H1 (cell line): ENCODE measurements around the gene ST6GALNAC3. TPM values are rescaled to one million over a fixed set of nuclear protein-coding genes. Genes with fewer than 3 reads are reported as not detected.

Source experiments
- CTCF ChIA-PET: fragments of 300-600 bp; sonication (Branson Sonifier 250); formaldehyde crosslinking; loops from one replicate; lab custom pipeline; 2021; ENCODE audit not compliant: partially characterized antibody; lab: Charles Lee
- POLR2A ChIA-PET: fragments of 300-600 bp; sonication (Branson Sonifier 250); formaldehyde crosslinking; loops from one replicate; lab custom pipeline; 2021; ENCODE audit warnings: inconsistent platforms; ENCODE audit not compliant: partially characterized antibody; lab: Charles Lee
- DNase-seq, 2 experiments: peaks; one replicate each; pipeline versions ENCODE4 v3.0.0 to v3.0.0-alpha.2; 2010 to 2022; ENCODE audit warnings: low spot score in 2 of 2, low read depth in 1 of 2, mixed read lengths in 1 of 2
- FAIRE-seq: peaks from 2 replicates; lab custom pipeline; 2011; peaks lifted over from hg19 to GRCh38; lab: Jason Lieb, UNC
- H2AFZ ChIP-seq: 2 replicates; pipeline ENCODE4 v1.8.1; 2012; ENCODE audit warnings: low read length, inconsistent platforms
- H2AK5ac ChIP-seq: 2 replicates; pipeline ENCODE4 v1.6.1; 2013; ENCODE audit warnings: low read depth, low read length
- H2BK120ac ChIP-seq: replicated peaks from 2 replicates; pipeline ENCODE3; 2013; ENCODE audit warnings: low read depth, low read length, inconsistent platforms
- H2BK12ac ChIP-seq: 2 replicates; pipeline ENCODE4 v1.6.1; 2013; ENCODE audit warnings: low read depth, low read length
- H2BK15ac ChIP-seq: 2 replicates; pipeline ENCODE4 v1.6.1; 2013; ENCODE audit warnings: low read length
- H2BK20ac ChIP-seq: 2 replicates; pipeline ENCODE4 v1.6.1; 2013; ENCODE audit warnings: low read length
- H2BK5ac ChIP-seq: 2 replicates; pipeline ENCODE4 v1.6.1; 2013; ENCODE audit warnings: low read depth, low read length
- H3K14ac ChIP-seq: 2 replicates; pipeline ENCODE4 v1.6.1; 2013; ENCODE audit warnings: inconsistent platforms; ENCODE audit not compliant: insufficient read length
- H3K18ac ChIP-seq: 2 replicates; pipeline ENCODE4 v1.6.1; 2013; ENCODE audit warnings: low read length; ENCODE audit errors: extremely low read depth
- H3K23ac ChIP-seq: 2 replicates; pipeline ENCODE4 v1.6.1; 2013; ENCODE audit warnings: inconsistent platforms; ENCODE audit not compliant: insufficient read length
- H3K23me2 ChIP-seq: 2 replicates; pipeline ENCODE4 v1.6.1; 2013; ENCODE audit warnings: low read depth, low read length
- H3K27ac ChIP-seq: 2 replicates; pipeline ENCODE4 v1.6.1; 2011; ENCODE audit warnings: low read depth, low read length, inconsistent platforms
- H3K27me3 ChIP-seq, 4 experiments: replicated peaks in 1 of 4; 1 replicate in 1 of 4; 2 replicates in 3 of 4; pipeline versions ENCODE4 v1.6.1 to v1.8.1; 2011 to 2013; ENCODE audit warnings: low read length in 3 of 4, mild to moderate bottlenecking in 3 of 4, inconsistent platforms in 2 of 4, mixed read lengths in 2 of 4, moderate library complexity in 1 of 4; ENCODE audit not compliant: control insufficient read depth in 3 of 4, insufficient read depth in 3 of 4; ENCODE audit errors: extremely low read depth in 1 of 4
- H3K36me3 ChIP-seq, 4 experiments: 2 replicates each; pipeline versions ENCODE4 v1.6.1 to v1.8.1; 2011 to 2013; ENCODE audit warnings: mild to moderate bottlenecking in 4 of 4, low read length in 3 of 4, moderate library complexity in 2 of 4, control low read depth in 1 of 4, inconsistent platforms in 1 of 4; ENCODE audit not compliant: insufficient read depth in 4 of 4, control insufficient read depth in 2 of 4
- H3K4ac ChIP-seq: replicated peaks from 2 replicates; pipeline ENCODE3; 2013; ENCODE audit warnings: low read length, low read depth, mixed read lengths, inconsistent platforms; ENCODE audit not compliant: insufficient read length
- H3K4me1 ChIP-seq, 4 experiments: replicated peaks in 1 of 4; 1 replicate in 1 of 4; 2 replicates in 3 of 4; pipeline versions ENCODE4 v1.6.1 to v1.8.1; 2011 to 2013; ENCODE audit warnings: low read length in 3 of 4, inconsistent platforms in 2 of 4, mixed read lengths in 1 of 4; ENCODE audit not compliant: insufficient read depth in 4 of 4, control insufficient read depth in 3 of 4
- H3K4me2 ChIP-seq, 2 experiments: 2 replicates each; pipeline versions ENCODE4 v1.6.1 to v1.8.1; 2011 to 2013; ENCODE audit warnings: low read depth in 2 of 2, low read length in 2 of 2, control low read depth in 1 of 2, inconsistent platforms in 1 of 2, mild to moderate bottlenecking in 1 of 2; ENCODE audit not compliant: insufficient read depth in 1 of 2
- H3K4me3 ChIP-seq, 4 experiments: fragments of 200-600, 300-600 bp in 1 of 4; sonication (generic), shearing (Covaris generic), sonication (Bioruptor Twin) in 1 of 4; 2 replicates each; pipeline versions ENCODE4 v1.5.1 to v1.8.1; 2011 to 2016; ENCODE audit warnings: low read length in 4 of 4, low read depth in 3 of 4, control low read depth in 2 of 4, inconsistent platforms in 2 of 4, mild to moderate bottlenecking in 2 of 4, mixed read lengths in 1 of 4, moderate library complexity in 1 of 4; ENCODE audit not compliant: insufficient read depth in 2 of 4; ENCODE audit errors: extremely low read depth in 1 of 4
- H3K56ac ChIP-seq: replicated peaks from 2 replicates; pipeline ENCODE3; 2013; ENCODE audit warnings: low read depth, mild to moderate bottlenecking, mixed read lengths, low read length, inconsistent platforms; ENCODE audit not compliant: insufficient read length
- H3K79me1 ChIP-seq: 2 replicates; pipeline ENCODE4 v1.6.1; 2013; ENCODE audit warnings: low read depth, low read length, control low read depth
- H3K79me2 ChIP-seq, 2 experiments: 2 replicates each; pipeline versions ENCODE4 v1.6.1 to v1.8.1; 2012 to 2013; ENCODE audit warnings: low read length in 2 of 2, mild to moderate bottlenecking in 2 of 2, inconsistent platforms in 1 of 2; ENCODE audit not compliant: insufficient read depth in 2 of 2, control insufficient read depth in 1 of 2
- H3K9ac ChIP-seq, 4 experiments: replicated peaks in 1 of 4; 1 replicate in 1 of 4; 2 replicates in 3 of 4; pipeline versions ENCODE4 v1.6.1 to v1.8.1; 2011 to 2013; ENCODE audit warnings: low read depth in 3 of 4, low read length in 3 of 4, control low read depth in 2 of 4, mild to moderate bottlenecking in 2 of 4, moderate library complexity in 2 of 4, inconsistent platforms in 1 of 4; ENCODE audit errors: extremely low read depth in 1 of 4
- H3K9me3 ChIP-seq, 2 experiments: 2 replicates each; pipeline versions ENCODE4 v1.6.1 to v1.8.1; 2012 to 2013; ENCODE audit warnings: mild to moderate bottlenecking in 2 of 2, moderate library complexity in 2 of 2, control low read depth in 1 of 2, inconsistent platforms in 1 of 2, low read depth in 1 of 2, low read length in 1 of 2, mixed read lengths in 1 of 2; ENCODE audit not compliant: insufficient read depth in 2 of 2
- H4K20me1 ChIP-seq, 2 experiments: replicated peaks in 1 of 2; 2 replicates each; pipeline versions ENCODE3 to v1.8.1; 2011 to 2013; ENCODE audit warnings: inconsistent platforms in 2 of 2, low read length in 2 of 2, mild to moderate bottlenecking in 1 of 2; ENCODE audit not compliant: insufficient read depth in 2 of 2, control insufficient read depth in 1 of 2
- H4K5ac ChIP-seq: 2 replicates; pipeline ENCODE4 v1.6.1; 2013; ENCODE audit warnings: low read length, low read depth, mixed read lengths, inconsistent platforms; ENCODE audit not compliant: insufficient read length
- H4K8ac ChIP-seq: 2 replicates; pipeline ENCODE4 v1.8.0; 2013; ENCODE audit warnings: mild to moderate bottlenecking, moderate library complexity, low read length, inconsistent platforms; ENCODE audit not compliant: insufficient read depth; ENCODE audit errors: extremely low read depth
- H4K91ac ChIP-seq: replicated peaks from 2 replicates; pipeline ENCODE3; 2013; ENCODE audit warnings: low read length, mixed read lengths, inconsistent platforms; ENCODE audit not compliant: insufficient read length
- ATF2 ChIP-seq: IDR thresholded peaks from 2 replicates; pipeline ENCODE4 v1.6.1; 2012; ENCODE audit warnings: low read length, inconsistent platforms
- BACH1 ChIP-seq: IDR thresholded peaks from 2 replicates; pipeline ENCODE4 v1.6.1; 2012; ENCODE audit warnings: low read length, improper control_type of control experiment
- CREB1 ChIP-seq: IDR thresholded peaks from 2 replicates; pipeline ENCODE4 v1.6.1; 2012; ENCODE audit warnings: inconsistent platforms
- CTBP2 ChIP-seq: IDR thresholded peaks from 2 replicates; pipeline ENCODE4 v1.7.0; 2011; ENCODE audit warnings: borderline replicate concordance, mild to moderate bottlenecking, moderate library complexity, mixed read lengths, low read length; ENCODE audit not compliant: insufficient read depth, insufficient read length
- CTCF ChIP-seq, 3 experiments: IDR thresholded peaks; 1 replicate in 2 of 3; 2 replicates in 1 of 3; pipeline versions ENCODE4 v1.5.1 to v1.6.1; 2011; ENCODE audit warnings: low read length in 3 of 3, mild to moderate bottlenecking in 3 of 3, inconsistent platforms in 2 of 3, low read depth in 1 of 3, moderate library complexity in 1 of 3; ENCODE audit not compliant: insufficient read depth in 1 of 3; ENCODE audit errors: control extremely low read depth in 1 of 3
- KDM1A ChIP-seq: fragments of 200-600, 300-600 bp; sonication (generic); IDR thresholded peaks from 2 replicates; pipeline ENCODE4 v1.7.1; 2016; ENCODE audit warnings: mild to moderate bottlenecking, low read length, borderline replicate concordance
- KDM5A ChIP-seq: fragments of 200-600 bp; IDR thresholded peaks from 2 replicates; pipeline ENCODE4 v1.7.1; 2012; ENCODE audit warnings: mild to moderate bottlenecking, low read length, inconsistent platforms, mixed read lengths
- SIRT6 ChIP-seq: IDR thresholded peaks from one replicate; pipeline ENCODE4 v1.7.1; 2012; ENCODE audit warnings: low read length, inconsistent platforms
- SRF ChIP-seq: IDR thresholded peaks from 2 replicates; pipeline ENCODE4 v1.6.1; 2011; ENCODE audit warnings: mild to moderate bottlenecking, low read depth, low read length, moderate library complexity
- SUZ12 ChIP-seq: fragments of 200-600 bp; sonication (generic); IDR thresholded peaks from 2 replicates; pipeline ENCODE4 v1.6.1; 2012; ENCODE audit warnings: mild to moderate bottlenecking, inconsistent platforms, low read length, moderate library complexity, mixed read lengths
- TCF12 ChIP-seq: IDR thresholded peaks from 2 replicates; pipeline ENCODE4 v1.6.1; 2011; ENCODE audit warnings: low read depth, mild to moderate bottlenecking, low read length
- polyA plus RNA-seq, 7 experiments: library from polyadenylated mRNA; depleted of rRNA in 3 of 7; stranded (reverse) in 5 of 7; unstranded in 2 of 7; fragments of >200 nt in 5 of 7; fragments of 200-250 nt in 2 of 7; gene quantifications; 1 replicate in 5 of 7; 2 replicates in 1 of 7; 4 replicates in 1 of 7; pipeline versions ENCODE4 v1.2.1 to v1.2.3, GENCODE V29; 2011 to 2013; ENCODE audit warnings: missing spikeins in 2 of 7, mixed read lengths in 2 of 7
- total RNA-seq: library from RNA; stranded (reverse); fragmentation: NEBNext Ultra II Directional; extraction: Animal tissue kit (Norgen Biotek cat#: 25700); gene quantifications from 2 replicates; pipeline ENCODE4 v1.2.1, GENCODE V29; 2021

The ST6GALNAC3 gene
- total and polyA plus RNA-seq, 2 of the 8 experiments (the other 6 are each of a cell fraction or from before 2014, with no cell fraction given): 4.9 to 19.0 TPM

DNA sequence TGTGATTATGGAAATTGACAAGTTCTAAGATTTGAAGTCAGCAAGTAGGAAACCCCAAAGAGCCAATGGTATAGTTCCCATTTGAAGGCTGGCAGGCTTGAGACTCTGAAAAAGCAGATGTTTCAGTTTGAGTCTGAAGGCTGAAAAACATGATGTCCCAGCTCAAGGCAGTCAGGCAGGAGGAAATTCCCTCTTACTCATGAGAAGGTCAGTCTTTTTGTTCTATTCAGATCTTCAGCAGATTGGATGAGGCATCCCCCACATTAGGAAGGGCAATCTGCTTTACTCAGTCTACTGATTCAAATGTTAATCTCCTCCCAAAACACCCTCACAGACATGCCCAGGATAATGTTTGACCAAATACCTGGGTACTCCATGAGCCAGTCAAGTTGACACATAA lies 420.3 kb downstream of the ST6GALNAC3 start:
- Histone ChIP-seq H2BK15ac (no peak overlapping the region), H3K9ac (no peak overlapping the region), H3K56ac (no peak overlapping the region), H3K4me3 (no peak overlapping the region), H3K27ac (no peak overlapping the region), H3K27me3 (peaks cover 0 to 1% (median 0%) of the 10 kb centered on the region in 4 experiments; a peak in 1 of 7 replicates), H3K79me1 (no peaks in the 10 kb centered on the region), H2BK20ac (no peak overlapping the region), H4K91ac (no peak overlapping the region), H3K23ac (no peak overlapping the region), H3K4me1 (peaks cover 1 to 7% (median 6%) of the 10 kb centered on the region in 4 experiments; a peak in 6 of 7 replicates), H3K14ac (no peak overlapping the region), H3K9me3 (no peaks in the 10 kb centered on the region; a peak in 1 of 4 replicates), H2BK5ac (no peak overlapping the region), H3K79me2 (no peaks in the 10 kb centered on the region), H2BK12ac (no peak overlapping the region), H2AK5ac (no peak overlapping the region), H3K18ac (no peak overlapping the region), H4K8ac (no peak overlapping the region), H2AFZ (0 out of 2 replicates have a peak overlapping the region, but pooled peaks have one; percentile 64), H3K4ac (no peak overlapping the region), H3K36me3 (no peaks in the 10 kb centered on the region), H4K5ac (no peak overlapping the region), H3K4me2 (no peak overlapping the region; a peak in 2 of 4 replicates), H3K23me2 (no peaks in the 10 kb centered on the region), H4K20me1 (no peaks in the 10 kb centered on the region), H2BK120ac (no peak overlapping the region)
- POLR2A ChIA-PET: no interaction called here
- CTCF ChIA-PET: interaction anchor here (0.9 kb wide), 1 partner anchor 9 kb away, joined by 5 read pairs; no protein-coding TSS in a partner anchor
- DNase-seq (no peak), FAIRE-seq (no peak)
- TF ChIP-seq CREB1 (no peak), KDM1A (no peak), KDM5A (no peak), SIRT6 (no peak), SUZ12 (no peak), TCF12 (no peak), SRF (no peak), CTCF (IDR thresholded peaks at IDR 0.05; ENCODE audit: control extremely low read depth in 1 of 3, insufficient read depth in 1 of 3, low read depth in 1 of 3, low read length in 3 of 3) (no peak), CTBP2 (no peak), BACH1 (no peak), ATF2 (no peak)
